Measurements from ENCODE around the gene LTA. TPM values are rescaled to one million over a fixed set of nuclear protein-coding genes. Genes with fewer than 3 reads are reported as not detected.

Gene LTA
- total and polyA plus RNA-seq, 4 donors, result 0.05 TPM; not detected in 3

DNA sequence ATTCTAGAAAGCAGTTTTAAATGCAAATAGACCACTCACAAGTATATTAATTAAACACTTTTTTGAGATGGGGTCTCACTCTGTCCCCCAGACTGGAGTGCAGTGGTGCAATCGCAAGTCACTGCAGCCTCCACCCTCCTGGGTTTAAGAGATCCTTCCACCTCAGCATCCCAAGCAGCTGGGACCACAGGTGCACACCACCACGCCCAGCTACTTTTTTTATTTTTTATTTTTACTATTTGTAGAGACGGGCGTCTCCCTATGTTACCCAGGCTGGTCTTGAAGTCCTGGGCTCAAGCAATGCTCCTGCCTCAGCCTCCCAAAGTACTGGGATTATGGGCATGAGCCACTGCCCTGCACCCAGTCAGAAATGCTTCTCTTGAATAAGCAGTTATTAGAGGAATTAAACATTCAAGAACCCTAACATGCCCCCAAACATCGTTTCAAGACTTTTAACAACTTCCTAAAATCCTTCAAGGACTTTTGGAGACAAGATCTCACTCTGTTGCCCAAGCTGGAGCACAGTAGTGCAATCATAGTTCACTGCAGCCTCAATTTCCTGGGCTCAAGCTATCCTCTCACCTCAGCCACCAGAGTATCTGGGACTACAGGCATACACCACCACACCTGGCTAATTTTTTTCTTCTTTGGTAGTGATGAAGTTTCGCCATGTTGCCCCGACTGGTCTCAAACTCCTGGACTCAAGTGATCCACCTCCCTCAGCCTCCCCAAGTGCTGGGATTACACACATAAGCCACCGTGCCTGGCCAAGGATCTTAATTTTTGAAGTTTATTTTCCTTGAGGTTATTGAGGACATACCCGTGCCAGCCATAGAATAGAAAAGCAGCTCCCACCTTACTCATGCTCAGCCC, 40.1 kb upstream of the LTA start:
- peaks cover 0 to 4% (median 2%) of the 10 kb centered on the region in 4 donors for H3K4me1 ChIP-seq (ENCODE audit: control insufficient read depth in 4 of 4, insufficient read depth in 4 of 4, low read length in 3 of 4)
- TF ChIP-seq FOXA2 (IDR thresholded peaks at IDR 0.05) (no peak), EGR1 (IDR thresholded peaks at IDR 0.05; ENCODE audit: low read depth in 2 of 2) (no peak), SP1 (IDR thresholded peaks at IDR 0.05) (no peak), HNF4G (IDR thresholded peaks at IDR 0.05) (no peak), TAF1 (conservative IDR thresholded peaks at IDR 0.05) (no peak), ATF3 (IDR thresholded peaks at IDR 0.05) (no peak), FOXA1 (IDR thresholded peaks at IDR 0.05) (no peak), CTCF (IDR thresholded peaks at IDR 0.05; ENCODE audit: low read depth, low read length, missing input control) (no peak), RXRA (IDR thresholded peaks at IDR 0.05) (no peak)
- TF ChIP-seq, protein P1, sequence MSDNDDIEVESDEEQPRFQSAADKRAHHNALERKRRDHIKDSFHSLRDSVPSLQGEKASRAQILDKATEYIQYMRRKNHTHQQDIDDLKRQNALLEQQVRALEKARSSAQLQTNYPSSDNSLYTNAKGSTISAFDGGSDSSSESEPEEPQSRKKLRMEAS (IDR thresholded peaks at IDR 0.05), result no peak
- TF ChIP-seq, protein P2, sequence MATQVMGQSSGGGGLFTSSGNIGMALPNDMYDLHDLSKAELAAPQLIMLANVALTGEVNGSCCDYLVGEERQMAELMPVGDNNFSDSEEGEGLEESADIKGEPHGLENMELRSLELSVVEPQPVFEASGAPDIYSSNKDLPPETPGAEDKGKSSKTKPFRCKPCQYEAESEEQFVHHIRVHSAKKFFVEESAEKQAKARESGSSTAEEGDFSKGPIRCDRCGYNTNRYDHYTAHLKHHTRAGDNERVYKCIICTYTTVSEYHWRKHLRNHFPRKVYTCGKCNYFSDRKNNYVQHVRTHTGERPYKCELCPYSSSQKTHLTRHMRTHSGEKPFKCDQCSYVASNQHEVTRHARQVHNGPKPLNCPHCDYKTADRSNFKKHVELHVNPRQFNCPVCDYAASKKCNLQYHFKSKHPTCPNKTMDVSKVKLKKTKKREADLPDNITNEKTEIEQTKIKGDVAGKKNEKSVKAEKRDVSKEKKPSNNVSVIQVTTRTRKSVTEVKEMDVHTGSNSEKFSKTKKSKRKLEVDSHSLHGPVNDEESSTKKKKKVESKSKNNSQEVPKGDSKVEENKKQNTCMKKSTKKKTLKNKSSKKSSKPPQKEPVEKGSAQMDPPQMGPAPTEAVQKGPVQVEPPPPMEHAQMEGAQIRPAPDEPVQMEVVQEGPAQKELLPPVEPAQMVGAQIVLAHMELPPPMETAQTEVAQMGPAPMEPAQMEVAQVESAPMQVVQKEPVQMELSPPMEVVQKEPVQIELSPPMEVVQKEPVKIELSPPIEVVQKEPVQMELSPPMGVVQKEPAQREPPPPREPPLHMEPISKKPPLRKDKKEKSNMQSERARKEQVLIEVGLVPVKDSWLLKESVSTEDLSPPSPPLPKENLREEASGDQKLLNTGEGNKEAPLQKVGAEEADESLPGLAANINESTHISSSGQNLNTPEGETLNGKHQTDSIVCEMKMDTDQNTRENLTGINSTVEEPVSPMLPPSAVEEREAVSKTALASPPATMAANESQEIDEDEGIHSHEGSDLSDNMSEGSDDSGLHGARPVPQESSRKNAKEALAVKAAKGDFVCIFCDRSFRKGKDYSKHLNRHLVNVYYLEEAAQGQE (IDR thresholded peaks at IDR 0.05), result no peak
- H3K9ac ChIP-seq (ENCODE audit: low read depth in 1 of 2, low read length in 2 of 2), result no peak overlapping the region
- peaks cover 26 to 68% (median 59%) of the 10 kb centered on the region in 4 donors for H3K36me3 ChIP-seq (ENCODE audit: control insufficient read depth in 4 of 4, insufficient read depth in 3 of 4, low read depth in 1 of 4, low read length in 3 of 4)
- 77% methylated on average over 9 of the region's 9 CpGs for WGBS
- no peak for DNase-seq (ENCODE audit: low spot score)
- H3K27ac ChIP-seq (ENCODE audit: low read depth in 1 of 2, low read length in 2 of 2), result no peak overlapping the region
- no peaks in the 10 kb centered on the region for H3K9me3 ChIP-seq (ENCODE audit: control insufficient read depth in 4 of 4, low read length in 3 of 4)
- no peak overlapping the region for H3K4me3 ChIP-seq (ENCODE audit: low read depth in 1 of 3, low read length in 3 of 3)
- no peaks in the 10 kb centered on the region for H3K27me3 ChIP-seq (ENCODE audit: control insufficient read depth in 4 of 4, insufficient read depth in 4 of 4, low read length in 3 of 4)

DNA sequence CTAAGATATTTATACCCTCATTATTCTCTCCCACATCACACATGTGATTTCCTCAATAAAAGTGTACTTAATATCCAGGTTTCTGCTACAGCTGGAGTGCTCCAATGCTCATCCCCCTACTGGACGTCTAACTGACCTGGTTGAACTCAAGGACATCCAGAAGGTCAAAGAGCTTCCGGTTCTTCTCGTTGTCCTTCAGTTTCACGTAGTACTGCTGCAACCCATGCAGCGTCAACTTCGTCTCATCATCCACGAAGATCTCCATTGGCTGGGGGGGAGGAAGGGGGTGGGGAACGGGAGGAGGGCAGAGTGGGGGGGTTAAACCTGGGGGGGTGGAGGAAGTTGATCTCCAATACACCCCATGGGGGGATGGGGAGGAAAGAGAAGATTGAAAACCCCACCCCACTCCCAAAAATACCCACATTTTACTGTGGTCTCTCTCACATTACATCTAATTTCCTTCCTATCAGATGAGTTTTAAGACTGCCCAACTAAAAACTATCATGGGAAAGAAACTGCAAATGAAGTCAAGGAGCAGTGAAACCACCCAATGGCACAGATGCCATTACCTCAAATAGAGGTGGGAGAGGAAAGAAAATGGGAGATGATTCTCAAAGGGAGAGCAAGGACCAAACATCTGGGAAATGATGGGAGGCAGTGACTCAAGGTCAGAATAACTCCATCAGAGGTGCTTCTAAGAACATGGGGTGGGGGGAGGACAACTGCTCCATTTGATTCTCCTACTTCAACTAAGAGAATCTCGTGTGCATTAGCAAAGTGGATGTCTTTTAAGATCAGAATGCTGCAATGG, 39.2 kb upstream of the LTA start:
- H3K4me3 ChIP-seq (ENCODE audit: low read depth in 1 of 3, low read length in 3 of 3), result no peak overlapping the region
- peaks cover 26 to 70% (median 61%) of the 10 kb centered on the region in 4 donors for H3K36me3 ChIP-seq (ENCODE audit: control insufficient read depth in 4 of 4, insufficient read depth in 3 of 4, low read depth in 1 of 4, low read length in 3 of 4)
- TF ChIP-seq CTCF (IDR thresholded peaks at IDR 0.05; ENCODE audit: low read depth, low read length, missing input control) (no peak), RXRA (IDR thresholded peaks at IDR 0.05) (peak; percentile 50 to 52), ATF3 (IDR thresholded peaks at IDR 0.05) (no peak), TAF1 (conservative IDR thresholded peaks at IDR 0.05) (no peak), NR2F2 (IDR thresholded peaks at IDR 0.05) (peak; percentile 33)
- no peak overlapping the region for H3K27ac ChIP-seq (ENCODE audit: low read depth in 1 of 2, low read length in 2 of 2)
- no peaks in the 10 kb centered on the region for H3K27me3 ChIP-seq (ENCODE audit: control insufficient read depth in 4 of 4, insufficient read depth in 4 of 4, low read length in 3 of 4)
- DNase-seq (ENCODE audit: low spot score), result no peak
- H3K9ac ChIP-seq (ENCODE audit: low read depth in 1 of 2, low read length in 2 of 2), result no peak overlapping the region
- H3K4me1 ChIP-seq (ENCODE audit: control insufficient read depth in 4 of 4, insufficient read depth in 4 of 4, low read length in 3 of 4), result peaks cover 0 to 4% (median 2%) of the 10 kb centered on the region in 4 donors
- no peaks in the 10 kb centered on the region for H3K9me3 ChIP-seq (ENCODE audit: control insufficient read depth in 4 of 4, low read length in 3 of 4)
- 61% methylated on average over 9 of the region's 9 CpGs for WGBS

All from liver (tissue), 9 donors.